ENCODE results near the gene ITGB5. TPM values are rescaled to one million over a fixed set of nuclear protein-coding genes. Genes with fewer than 3 reads are reported as not detected.

Gene ITGB5
- total RNA-seq, 1 experiment from 2014 or later, result 77.8 TPM

DNA sequence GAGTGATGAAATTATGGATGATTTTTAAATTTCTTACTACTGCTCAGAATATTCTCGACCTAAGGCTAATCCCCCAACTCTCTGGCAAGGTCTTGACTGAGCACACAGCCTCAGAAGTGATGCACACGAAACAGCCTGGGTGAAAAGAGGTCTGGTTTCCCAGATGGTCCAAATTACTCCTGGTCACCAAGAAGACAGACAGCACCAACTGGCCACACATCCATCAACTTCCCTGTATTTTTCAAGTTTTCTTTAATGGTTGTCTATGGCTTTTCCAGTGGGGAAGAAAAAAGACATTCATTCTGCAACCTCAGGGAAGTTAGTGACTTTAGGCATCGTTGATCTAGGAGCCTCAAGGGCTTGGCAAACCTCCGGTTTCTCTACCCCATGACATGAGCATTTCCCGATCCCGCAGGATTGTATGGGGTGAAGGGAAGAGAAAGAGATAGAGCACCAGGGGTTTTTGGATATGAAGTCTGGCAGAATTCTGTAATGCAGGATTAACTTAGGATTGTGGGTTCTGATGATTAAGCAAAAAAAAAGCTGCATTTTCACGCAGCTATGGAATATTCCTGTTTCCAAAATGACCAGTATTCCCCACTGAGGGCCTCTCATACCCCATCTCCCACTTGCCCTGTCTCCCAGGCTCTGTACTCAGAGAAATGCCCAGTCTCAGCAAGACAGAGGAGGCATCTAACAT, 94.7 kb downstream of the ITGB5 start (continued):
- TF ChIP-seq, protein P1, sequence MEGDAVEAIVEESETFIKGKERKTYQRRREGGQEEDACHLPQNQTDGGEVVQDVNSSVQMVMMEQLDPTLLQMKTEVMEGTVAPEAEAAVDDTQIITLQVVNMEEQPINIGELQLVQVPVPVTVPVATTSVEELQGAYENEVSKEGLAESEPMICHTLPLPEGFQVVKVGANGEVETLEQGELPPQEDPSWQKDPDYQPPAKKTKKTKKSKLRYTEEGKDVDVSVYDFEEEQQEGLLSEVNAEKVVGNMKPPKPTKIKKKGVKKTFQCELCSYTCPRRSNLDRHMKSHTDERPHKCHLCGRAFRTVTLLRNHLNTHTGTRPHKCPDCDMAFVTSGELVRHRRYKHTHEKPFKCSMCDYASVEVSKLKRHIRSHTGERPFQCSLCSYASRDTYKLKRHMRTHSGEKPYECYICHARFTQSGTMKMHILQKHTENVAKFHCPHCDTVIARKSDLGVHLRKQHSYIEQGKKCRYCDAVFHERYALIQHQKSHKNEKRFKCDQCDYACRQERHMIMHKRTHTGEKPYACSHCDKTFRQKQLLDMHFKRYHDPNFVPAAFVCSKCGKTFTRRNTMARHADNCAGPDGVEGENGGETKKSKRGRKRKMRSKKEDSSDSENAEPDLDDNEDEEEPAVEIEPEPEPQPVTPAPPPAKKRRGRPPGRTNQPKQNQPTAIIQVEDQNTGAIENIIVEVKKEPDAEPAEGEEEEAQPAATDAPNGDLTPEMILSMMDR (IDR thresholded peaks at IDR 0.05 in 2 of 3, conservative IDR thresholded peaks at IDR 0.05 in 1 of 3; ENCODE audit: borderline replicate concordance in 1 of 3, insufficient read depth in 1 of 3, low read depth in 2 of 3, low read length in 2 of 3), result no peak
- TF ChIP-seq, protein P2, sequence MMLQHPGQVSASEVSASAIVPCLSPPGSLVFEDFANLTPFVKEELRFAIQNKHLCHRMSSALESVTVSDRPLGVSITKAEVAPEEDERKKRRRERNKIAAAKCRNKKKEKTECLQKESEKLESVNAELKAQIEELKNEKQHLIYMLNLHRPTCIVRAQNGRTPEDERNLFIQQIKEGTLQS (IDR thresholded peaks at IDR 0.05), result no peak
- TF ChIP-seq POLR2A (IDR thresholded peaks at IDR 0.05; ENCODE audit: borderline replicate concordance, extremely low read depth, insufficient read depth, insufficient read length) (no peak), YY1 (IDR thresholded peaks at IDR 0.05; ENCODE audit: extremely low read depth, insufficient replicate concordance, low read depth, low read length) (no peak), EGR1 (IDR thresholded peaks at IDR 0.05; ENCODE audit: low read depth) (no peak), TCF7L2 (IDR thresholded peaks at IDR 0.05; ENCODE audit: borderline replicate concordance, extremely low read depth, insufficient read depth, insufficient read length) (no peak), SP1 (IDR thresholded peaks at IDR 0.05; ENCODE audit: low read depth) (no peak), ELF1 (IDR thresholded peaks at IDR 0.05; ENCODE audit: borderline replicate concordance, low read depth) (no peak)

DNA sequence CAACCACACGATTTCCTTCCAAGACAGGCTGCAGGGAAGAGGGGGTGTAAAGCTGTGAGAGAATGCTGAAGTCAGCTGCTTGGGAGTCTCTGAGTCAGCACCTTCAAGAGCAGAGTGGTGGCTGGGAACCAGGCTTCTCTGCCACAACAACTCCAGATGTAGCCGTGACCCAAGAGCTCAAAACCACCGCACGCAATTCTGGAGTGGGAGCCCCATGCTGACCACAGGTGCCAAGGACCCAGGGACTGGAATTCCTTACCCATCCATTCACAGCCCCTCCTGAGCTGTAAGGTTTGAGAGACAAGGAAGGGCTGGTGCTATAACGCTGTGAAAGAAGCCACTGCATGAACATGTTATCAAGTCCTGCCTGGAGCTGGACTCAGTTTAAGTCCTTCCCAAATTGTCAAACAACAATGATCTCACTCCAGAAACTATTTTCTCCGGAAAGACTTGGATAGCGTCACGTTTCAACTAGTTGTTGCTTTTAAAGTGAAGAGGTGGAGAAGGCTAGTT, 95.5 kb downstream of the ITGB5 start:
- ChIA-PET RAD21 (ENCODE audit: low non-redundant PET in 1 of 2, low total read pairs in 2 of 2, uncharacterized antibody in 2 of 2, unreplicated experiment in 2 of 2) (no interaction called here), CTCF (no interaction called here), POLR2A (no interaction called here)
- no TSS peak for BruUV-seq (replicated peaks)
- Histone ChIP-seq H3K9me2 (ENCODE audit: insufficient read depth) (no peaks in the 10 kb centered on the region), H3K4me2 (ENCODE audit: low read length) (no peak overlapping the region), H3K27me3 (ENCODE audit: insufficient read depth, low read length) (no peaks in the 10 kb centered on the region), H3K9ac (ENCODE audit: low read length) (no peak overlapping the region), H3K4me3 (replicated peaks in 1 of 2; ENCODE audit: low read depth in 1 of 2, low read length in 2 of 2) (no peak overlapping the region), H3K79me2 (ENCODE audit: insufficient read depth, low read length) (no peaks in the 10 kb centered on the region), H3K4me1 (ENCODE audit: control insufficient read depth in 1 of 2, insufficient read depth in 2 of 2, low read length in 2 of 2) (peaks cover 9 to 23% of the 10 kb centered on the region in 2 experiments; a peak in 3 of 4 replicates), H3K9me3 (ENCODE audit: control insufficient read depth in 1 of 2, insufficient read depth in 1 of 2, low read depth in 1 of 2, low read length in 2 of 2) (no peaks in the 10 kb centered on the region), H4K20me1 (ENCODE audit: insufficient read depth) (no peaks in the 10 kb centered on the region), H3K36me3 (ENCODE audit: control insufficient read depth in 1 of 2, insufficient read depth in 2 of 2, low read length in 2 of 2) (no peaks in the 10 kb centered on the region), H2AFZ (ENCODE audit: low read depth, low read length, poor library complexity, severe bottlenecking) (no peak overlapping the region), H3K27ac (ENCODE audit: low read depth, low read length) (no peak overlapping the region)
- ATAC-seq (no peak), DNase-seq (ENCODE audit: low read depth, low spot score) (no peak)
- intact Hi-C loops (cut with micrococcal nuclease), result no loop called here
- no peak for TF ChIP-seq TCF7L2 (IDR thresholded peaks at IDR 0.05; ENCODE audit: borderline replicate concordance, extremely low read depth, insufficient read depth, insufficient read length)
- TF ChIP-seq ZFX (IDR thresholded peaks at IDR 0.05), result no peak
- no peak for TF ChIP-seq ZNF274 (IDR thresholded peaks at IDR 0.05; ENCODE audit: low read depth, low read length)
- TF ChIP-seq FOSL1 (IDR thresholded peaks at IDR 0.05; ENCODE audit: low read depth), result no peak
- TF ChIP-seq, protein P3, sequence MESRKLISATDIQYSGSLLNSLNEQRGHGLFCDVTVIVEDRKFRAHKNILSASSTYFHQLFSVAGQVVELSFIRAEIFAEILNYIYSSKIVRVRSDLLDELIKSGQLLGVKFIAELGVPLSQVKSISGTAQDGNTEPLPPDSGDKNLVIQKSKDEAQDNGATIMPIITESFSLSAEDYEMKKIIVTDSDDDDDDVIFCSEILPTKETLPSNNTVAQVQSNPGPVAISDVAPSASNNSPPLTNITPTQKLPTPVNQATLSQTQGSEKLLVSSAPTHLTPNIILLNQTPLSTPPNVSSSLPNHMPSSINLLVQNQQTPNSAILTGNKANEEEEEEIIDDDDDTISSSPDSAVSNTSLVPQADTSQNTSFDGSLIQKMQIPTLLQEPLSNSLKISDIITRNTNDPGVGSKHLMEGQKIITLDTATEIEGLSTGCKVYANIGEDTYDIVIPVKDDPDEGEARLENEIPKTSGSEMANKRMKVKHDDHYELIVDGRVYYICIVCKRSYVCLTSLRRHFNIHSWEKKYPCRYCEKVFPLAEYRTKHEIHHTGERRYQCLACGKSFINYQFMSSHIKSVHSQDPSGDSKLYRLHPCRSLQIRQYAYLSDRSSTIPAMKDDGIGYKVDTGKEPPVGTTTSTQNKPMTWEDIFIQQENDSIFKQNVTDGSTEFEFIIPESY (IDR thresholded peaks at IDR 0.05; ENCODE audit: extremely low read depth, insufficient replicate concordance, low read length), result no peak
- TF ChIP-seq SIN3A (IDR thresholded peaks at IDR 0.05; ENCODE audit: low read depth), result no peak
- TF ChIP-seq, protein P2 (IDR thresholded peaks at IDR 0.05), result no peak
- no peak for TF ChIP-seq CEBPB (IDR thresholded peaks at IDR 0.05; ENCODE audit: low read depth)
- TF ChIP-seq, protein P4, sequence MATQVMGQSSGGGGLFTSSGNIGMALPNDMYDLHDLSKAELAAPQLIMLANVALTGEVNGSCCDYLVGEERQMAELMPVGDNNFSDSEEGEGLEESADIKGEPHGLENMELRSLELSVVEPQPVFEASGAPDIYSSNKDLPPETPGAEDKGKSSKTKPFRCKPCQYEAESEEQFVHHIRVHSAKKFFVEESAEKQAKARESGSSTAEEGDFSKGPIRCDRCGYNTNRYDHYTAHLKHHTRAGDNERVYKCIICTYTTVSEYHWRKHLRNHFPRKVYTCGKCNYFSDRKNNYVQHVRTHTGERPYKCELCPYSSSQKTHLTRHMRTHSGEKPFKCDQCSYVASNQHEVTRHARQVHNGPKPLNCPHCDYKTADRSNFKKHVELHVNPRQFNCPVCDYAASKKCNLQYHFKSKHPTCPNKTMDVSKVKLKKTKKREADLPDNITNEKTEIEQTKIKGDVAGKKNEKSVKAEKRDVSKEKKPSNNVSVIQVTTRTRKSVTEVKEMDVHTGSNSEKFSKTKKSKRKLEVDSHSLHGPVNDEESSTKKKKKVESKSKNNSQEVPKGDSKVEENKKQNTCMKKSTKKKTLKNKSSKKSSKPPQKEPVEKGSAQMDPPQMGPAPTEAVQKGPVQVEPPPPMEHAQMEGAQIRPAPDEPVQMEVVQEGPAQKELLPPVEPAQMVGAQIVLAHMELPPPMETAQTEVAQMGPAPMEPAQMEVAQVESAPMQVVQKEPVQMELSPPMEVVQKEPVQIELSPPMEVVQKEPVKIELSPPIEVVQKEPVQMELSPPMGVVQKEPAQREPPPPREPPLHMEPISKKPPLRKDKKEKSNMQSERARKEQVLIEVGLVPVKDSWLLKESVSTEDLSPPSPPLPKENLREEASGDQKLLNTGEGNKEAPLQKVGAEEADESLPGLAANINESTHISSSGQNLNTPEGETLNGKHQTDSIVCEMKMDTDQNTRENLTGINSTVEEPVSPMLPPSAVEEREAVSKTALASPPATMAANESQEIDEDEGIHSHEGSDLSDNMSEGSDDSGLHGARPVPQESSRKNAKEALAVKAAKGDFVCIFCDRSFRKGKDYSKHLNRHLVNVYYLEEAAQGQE (IDR thresholded peaks at IDR 0.05; ENCODE audit: low read depth), result no peak
- TF ChIP-seq JUND (IDR thresholded peaks at IDR 0.05), result no peak
- no peak for TF ChIP-seq POLR2A (IDR thresholded peaks at IDR 0.05; ENCODE audit: borderline replicate concordance, extremely low read depth, insufficient read depth, insufficient read length)
